ENCODE results near the gene NPR3.
A peak's percentile ranks its signal among the peaks of the same experiment; 100 is the strongest.

Gene NPR3, protein sequence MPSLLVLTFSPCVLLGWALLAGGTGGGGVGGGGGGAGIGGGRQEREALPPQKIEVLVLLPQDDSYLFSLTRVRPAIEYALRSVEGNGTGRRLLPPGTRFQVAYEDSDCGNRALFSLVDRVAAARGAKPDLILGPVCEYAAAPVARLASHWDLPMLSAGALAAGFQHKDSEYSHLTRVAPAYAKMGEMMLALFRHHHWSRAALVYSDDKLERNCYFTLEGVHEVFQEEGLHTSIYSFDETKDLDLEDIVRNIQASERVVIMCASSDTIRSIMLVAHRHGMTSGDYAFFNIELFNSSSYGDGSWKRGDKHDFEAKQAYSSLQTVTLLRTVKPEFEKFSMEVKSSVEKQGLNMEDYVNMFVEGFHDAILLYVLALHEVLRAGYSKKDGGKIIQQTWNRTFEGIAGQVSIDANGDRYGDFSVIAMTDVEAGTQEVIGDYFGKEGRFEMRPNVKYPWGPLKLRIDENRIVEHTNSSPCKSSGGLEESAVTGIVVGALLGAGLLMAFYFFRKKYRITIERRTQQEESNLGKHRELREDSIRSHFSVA

GRCh38 chr5:32710550-32711361 is at the start of gene NPR3:
NPR3 (plus strand) TSS chr5:32711321; CDS start chr5:32711777, 456 bp downstream.
- FAIRE-seq: no peak
- no peak for DNase-seq (ENCODE audit: insufficient read length, low spot score)

DNA sequence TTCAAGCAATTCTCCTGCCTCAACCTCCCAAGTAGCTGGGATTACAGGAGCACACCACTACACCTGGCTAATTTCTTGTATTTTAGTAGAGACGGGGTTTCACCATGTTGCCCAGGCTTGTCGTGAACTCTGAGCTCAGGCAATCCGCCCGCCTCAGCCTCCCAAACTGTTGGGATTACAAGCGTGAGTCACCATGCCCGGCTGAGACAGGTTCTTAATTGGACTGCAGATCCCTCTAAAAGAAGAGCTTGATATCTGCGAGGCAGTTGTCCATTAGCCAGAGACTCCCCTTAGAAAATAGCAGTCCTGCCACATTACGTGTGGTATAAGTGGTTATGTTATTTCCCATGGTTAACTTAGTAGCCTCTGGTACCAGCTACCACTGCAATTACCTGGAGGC is 46.6 kb upstream of the NPR3 start:
- DNase-seq (ENCODE audit: insufficient read length, low spot score): no peak
- no peak for FAIRE-seq

DNA sequence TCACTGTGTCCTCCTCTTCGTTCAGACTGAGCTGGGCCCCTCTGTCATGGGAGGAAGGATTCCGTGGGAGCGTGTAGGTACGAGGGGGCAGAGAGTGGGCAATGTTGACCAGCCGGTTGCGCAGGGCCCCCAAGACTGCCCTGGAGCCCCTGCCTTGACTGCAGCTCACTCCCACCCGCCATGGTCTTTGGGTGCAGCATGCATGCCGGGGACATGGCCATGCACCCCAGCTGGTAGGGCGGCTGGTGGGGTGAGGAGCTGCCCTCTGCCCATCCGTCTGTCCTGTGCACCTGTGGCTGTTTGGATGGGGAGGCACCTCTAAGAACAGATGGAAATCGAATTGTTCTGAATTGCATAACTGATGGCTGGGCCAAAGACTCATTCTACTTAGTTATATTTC is 42.6 kb upstream of the NPR3 start:
- DNase-seq (ENCODE audit: insufficient read length, low spot score) (no peak), FAIRE-seq (no peak)

DNA sequence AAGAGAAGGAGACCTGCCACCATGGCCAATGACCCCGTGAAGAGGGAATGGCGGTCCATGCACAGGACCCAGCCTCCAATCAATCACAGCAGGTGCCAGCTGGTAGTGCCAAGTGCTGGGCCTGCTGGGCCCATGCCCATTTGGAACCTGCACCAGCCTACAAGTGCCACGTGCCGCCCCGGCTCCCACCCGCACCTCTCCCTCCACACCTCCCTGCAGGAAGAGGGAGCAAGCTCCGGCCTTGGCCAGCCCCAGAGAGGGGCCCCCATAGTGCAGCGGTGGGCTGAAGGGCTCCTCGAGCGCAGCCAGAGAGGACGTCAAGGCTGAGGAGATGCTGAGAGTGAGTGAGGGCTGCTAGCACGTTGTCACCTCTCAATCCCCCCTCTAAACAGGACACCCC is 37.8 kb upstream of the NPR3 start:
- FAIRE-seq: no peak
- no peak for DNase-seq (ENCODE audit: insufficient read length, low spot score)

- FAIRE-seq: no peak
- DNase-seq (ENCODE audit: insufficient read length, low spot score): no peak
These were observed 34.1 kb upstream of the NPR3 start for GRCh38 chr5:32677023-32677422.

DNA sequence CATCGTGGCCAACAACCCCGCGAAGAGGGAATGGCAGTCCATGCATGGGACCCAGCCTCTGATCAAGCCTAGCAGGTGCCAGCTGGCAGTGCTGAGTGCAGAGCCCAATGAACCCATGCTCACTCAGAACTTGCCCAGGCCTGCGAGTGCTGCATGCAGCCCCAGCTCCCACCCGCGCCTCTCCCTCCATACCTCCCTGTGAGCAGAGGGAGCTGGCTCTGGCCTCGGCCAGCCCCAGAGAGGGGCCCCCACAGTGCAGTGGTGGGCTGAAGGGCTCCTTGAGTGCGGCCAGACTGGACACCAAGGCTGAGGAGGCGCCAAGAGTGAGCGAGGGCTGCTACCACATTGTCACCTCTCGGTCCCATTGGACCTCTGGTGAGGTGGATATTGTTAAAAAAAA is 32.6 kb upstream of the NPR3 start:
- DNase-seq (ENCODE audit: insufficient read length, low spot score) (no peak), FAIRE-seq (no peak)

- FAIRE-seq: no peak
These were observed 31.9 kb upstream of the NPR3 start for GRCh38 chr5:32679218-32679617.

DNA sequence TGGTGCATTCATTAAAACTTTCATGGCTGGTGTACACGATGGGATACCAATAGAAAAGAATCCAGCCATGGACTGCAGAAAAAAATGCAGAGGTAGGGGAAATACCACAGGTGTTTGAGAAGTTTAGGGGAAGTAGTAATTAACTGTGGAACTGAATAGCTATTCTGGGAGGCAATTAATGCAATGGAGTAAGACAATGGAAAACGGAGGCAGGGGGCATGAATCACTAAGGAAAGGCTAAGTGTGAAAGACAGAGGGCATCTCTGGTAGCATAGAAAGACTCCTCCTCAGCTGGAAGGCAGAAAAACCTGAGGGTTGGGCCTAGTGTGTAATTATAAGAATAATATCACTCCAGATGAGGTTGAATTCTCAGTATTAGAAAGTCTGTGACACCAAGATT is 30.9 kb upstream of the NPR3 start:
- FAIRE-seq (no peak), DNase-seq (ENCODE audit: insufficient read length, low spot score) (no peak)

More at GRCh38 chr5:32679218-32679617, 31.9 kb upstream of the NPR3 start:
- DNase-seq (ENCODE audit: insufficient read length, low spot score): no peak

GRCh38 chr5:32683125-32683524 is 28.0 kb upstream of the NPR3 start:
- FAIRE-seq (no peak), DNase-seq (ENCODE audit: insufficient read length, low spot score) (no peak)

GRCh38 chr5:32684260-32684659 is 26.9 kb upstream of the NPR3 start:
- DNase-seq (ENCODE audit: insufficient read length, low spot score) (no peak), FAIRE-seq (no peak)

DNA sequence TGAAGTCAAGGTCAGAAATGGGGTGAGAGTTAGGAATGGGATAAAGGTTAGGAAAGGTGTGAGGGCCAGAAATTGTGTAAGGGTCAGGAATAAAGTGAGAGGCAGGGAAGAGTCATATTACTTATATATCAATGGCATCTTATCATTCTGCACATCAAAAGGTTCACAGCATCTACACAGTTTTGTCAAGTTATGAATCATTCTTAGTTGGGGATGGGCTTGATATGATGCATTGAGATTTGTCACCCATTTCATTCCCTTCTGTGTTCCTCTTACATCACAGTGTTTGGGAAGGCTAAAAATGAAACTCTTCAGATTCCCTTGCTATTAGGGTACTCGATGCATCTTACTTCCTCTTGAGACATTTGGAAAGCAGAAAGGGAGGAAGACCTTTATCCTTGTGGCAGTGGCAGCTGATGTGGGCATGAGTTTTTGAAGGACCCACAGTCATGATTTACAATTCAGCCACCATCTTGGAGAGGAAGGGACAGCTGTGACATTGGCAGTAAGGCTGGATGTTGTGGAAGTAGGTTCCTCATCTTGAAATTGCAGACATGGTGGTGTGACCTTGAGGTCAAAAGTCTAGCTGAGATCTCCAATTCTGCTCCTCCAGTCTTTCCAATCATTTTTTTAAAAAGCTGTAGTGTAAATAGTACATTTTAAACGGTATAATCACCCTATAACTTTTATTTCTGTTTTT is 24.2 kb upstream of the NPR3 start:
- no peak for DNase-seq (ENCODE audit: insufficient read length, low spot score)
- no peak for FAIRE-seq

DNA sequence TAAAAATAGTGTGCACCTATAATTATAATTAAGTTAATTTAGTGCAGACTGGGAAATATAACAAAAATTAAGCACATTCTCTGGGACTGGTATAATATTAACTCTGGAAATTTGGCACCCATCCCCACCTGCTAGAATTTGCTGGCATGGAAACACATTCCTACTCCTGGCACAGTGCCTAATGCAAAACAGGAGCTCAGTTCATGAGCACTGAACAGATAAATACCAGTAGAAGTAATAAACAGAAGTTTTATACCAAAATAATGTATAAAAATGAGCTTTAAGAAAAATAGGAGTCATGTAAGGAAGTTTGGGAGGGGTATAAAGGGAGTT is 23.7 kb upstream of the NPR3 start:
- FAIRE-seq (no peak), DNase-seq (ENCODE audit: insufficient read length, low spot score) (no peak)

GRCh38 chr5:32690153-32690552 is 21.0 kb upstream of the NPR3 start:
- DNase-seq (ENCODE audit: insufficient read length, low spot score): no peak
- no peak for FAIRE-seq

DNA sequence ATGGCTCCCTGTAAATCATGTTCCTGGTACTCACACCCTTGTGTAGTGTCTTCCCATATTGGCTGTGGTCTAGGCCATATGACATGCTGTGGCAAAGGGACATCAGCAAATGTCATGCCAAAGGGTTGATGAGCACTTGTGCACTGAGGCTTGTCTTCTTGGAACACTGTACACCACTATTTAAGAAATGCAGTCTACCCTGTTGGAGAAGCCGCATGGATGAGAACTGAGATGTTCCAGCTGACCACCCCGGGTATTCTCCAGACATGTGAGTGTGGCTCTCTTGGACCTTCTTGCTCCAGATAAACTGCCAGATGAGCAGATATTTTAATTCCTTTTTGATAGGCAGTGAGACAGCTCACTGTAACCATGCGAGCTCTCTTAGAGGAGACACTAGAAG is 20.5 kb upstream of the NPR3 start:
- DNase-seq (ENCODE audit: insufficient read length, low spot score) (no peak), FAIRE-seq (no peak)

DNA sequence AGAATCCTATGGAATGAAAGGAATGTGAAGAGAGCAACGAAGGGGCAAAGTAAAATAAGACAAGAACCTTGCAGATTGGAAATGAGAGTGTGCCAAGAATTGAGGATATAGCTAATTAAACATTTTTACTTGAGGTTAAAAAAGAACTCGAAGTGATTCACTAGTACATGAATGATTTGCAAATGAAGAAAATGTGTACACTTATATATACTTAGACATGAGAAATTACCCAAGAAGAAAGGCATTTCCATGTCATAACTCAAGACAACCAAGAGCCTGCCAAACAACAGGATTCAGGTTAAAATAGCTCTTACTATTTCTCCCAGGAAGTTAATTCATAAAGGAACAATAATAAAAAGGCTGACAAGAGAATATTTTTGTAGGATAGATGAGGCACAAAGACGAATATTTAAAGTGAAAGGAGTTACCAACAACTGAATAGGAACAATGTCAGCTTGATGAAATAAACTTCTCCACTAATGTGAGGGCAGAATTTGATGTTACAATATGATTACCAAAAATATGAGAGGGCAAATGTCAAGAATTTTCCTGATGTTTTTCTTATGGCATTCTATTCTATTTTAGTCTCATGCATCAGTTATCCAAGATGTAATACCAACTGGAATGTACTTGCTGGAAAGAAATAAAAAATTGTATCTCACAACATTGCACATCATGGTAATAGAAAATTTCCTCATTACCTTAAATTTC is 18.9 kb upstream of the NPR3 start:
- FAIRE-seq (no peak), DNase-seq (ENCODE audit: insufficient read length, low spot score) (no peak)

DNA sequence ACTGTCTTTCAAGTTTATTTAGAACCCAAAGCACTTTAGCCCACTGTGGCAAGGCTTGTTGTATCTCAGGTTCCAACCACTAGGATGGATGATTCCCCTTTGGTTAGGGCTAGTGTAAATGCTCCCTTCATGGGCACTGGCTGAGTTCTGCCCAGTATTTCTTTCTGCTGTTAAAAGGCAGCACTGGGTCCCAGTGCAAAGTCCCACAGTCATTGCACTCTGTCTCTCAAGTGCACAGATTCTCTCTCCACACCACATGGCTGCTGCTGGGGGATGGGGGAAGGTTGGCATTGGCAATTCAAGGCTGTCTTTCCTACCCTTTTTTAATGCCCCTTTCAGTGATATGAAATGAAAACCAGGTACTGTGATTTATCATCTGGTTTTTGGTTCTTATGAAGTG is 7.2 kb upstream of the NPR3 start:
- no peak for FAIRE-seq
- DNase-seq (ENCODE audit: insufficient read length, low spot score): no peak

DNA sequence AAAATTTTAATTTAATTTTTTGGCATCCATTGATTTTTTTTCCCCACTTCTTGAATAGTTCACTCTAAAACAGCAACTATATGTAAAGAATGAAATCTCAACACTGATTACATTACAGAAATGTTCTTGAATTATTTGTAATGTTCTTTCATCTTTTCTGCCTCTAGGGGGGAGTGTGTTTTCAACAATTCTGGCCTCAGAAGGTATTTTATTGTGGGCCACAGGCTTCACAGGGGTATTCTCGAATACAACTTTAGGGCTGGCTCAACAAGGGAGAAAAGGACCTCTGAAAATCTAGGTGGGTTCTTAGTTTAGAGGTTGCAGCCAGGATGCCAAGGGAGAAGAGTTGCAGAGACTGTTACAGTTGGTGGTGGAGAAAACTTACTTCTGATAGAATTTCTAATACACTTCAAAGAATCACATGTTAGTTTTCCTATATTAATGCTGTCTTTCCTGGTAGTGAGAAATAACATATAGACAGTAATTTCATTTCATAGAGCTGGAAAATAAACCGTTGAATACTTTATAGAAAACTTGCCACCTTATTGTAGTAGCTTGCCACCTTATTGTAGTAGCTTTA is 3.6 kb upstream of the NPR3 start:
- FAIRE-seq (no peak), DNase-seq (ENCODE audit: insufficient read length, low spot score) (no peak)

DNA sequence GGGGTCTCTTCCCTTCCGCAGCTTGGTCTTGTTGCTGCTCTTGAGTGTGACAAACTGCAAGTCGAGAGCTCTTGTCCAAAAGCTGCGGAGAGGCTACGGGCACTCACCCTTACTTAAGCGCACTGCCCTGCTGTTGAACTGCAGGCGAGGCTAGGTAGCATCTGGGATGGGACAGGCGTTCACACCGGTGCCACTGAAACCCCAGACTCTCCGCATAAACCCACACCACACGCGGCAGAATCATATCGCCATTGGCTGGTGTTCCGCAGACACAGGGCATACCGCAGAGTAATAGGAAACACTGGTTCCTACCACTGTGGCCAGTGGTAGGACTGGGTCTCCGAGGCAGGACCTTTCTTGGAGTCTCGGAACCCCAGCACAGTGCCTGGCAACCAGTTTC is 2.2 kb upstream of the NPR3 start:
- DNase-seq (ENCODE audit: insufficient read length, low spot score) (no peak), FAIRE-seq (no peak)

GRCh38 chr5:32709750-32710549 is 1.2 kb upstream of the NPR3 start:
- FAIRE-seq: peak; percentile 35
- DNase-seq (ENCODE audit: insufficient read length, low spot score): peak; percentile 60

DNA sequence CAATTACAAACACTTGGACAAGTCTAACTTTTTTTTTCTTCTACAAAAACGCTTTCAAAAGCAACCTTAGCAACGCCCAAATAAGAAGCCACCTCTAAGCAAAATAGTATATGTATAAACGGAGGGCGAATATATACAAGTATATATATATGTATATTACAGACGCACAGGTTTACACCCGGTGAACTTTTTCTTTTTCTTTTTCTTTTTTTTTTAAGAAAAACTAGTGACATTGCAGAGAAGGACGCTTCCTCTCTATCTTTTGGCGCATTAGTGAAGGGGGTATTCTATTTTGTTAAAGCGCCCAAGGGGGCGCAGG is 200 bp downstream of the NPR3 start:
- FAIRE-seq: no peak
- no peak for DNase-seq (ENCODE audit: insufficient read length, low spot score)

Measured in GM19239 (cell line).